Left renal pelvis (tissue), 4 donors: ENCODE results near the gene EGFLAM. TPM values are rescaled to one million over a fixed set of nuclear protein-coding genes. Genes with fewer than 3 reads are reported as not detected.

Experiments
- DNase-seq, 4 donors: peaks; one replicate each; pipeline ENCODE4 v3.0.0-alpha.2; 2013; ENCODE audit warnings: low read depth in 4 of 4, low spot score in 3 of 4
- polyA plus RNA-seq, 4 donors: library from polyadenylated mRNA; unstranded; fragments of 120-200 nt; gene quantifications; one replicate each; pipeline ENCODE4 v1.2.1, GENCODE V29; 2013; ENCODE audit not compliant: insufficient read length in 4 of 4

EGFLAM gene
- polyA plus RNA-seq, 4 donors: 10.6 to 21.1 (median 12.8) TPM

- peak; percentile 73 to 89 (median 86) for DNase-seq
These were observed 183.3 kb downstream of the EGFLAM start for GRCh38 chr5:38441453-38442246.

- DNase-seq: no peak
These were observed 183.9 kb downstream of the EGFLAM start for GRCh38 chr5:38442247-38442573.

GRCh38 chr5:38443390-38443789, 185.0 kb downstream of the EGFLAM start:
- no peak for DNase-seq

GRCh38 chr5:38445374-38446028, 187.1 kb downstream of the EGFLAM start:
- no peak for DNase-seq

GRCh38 chr5:38446029-38446522, 187.7 kb downstream of the EGFLAM start:
- DNase-seq: no peak

- no peak for DNase-seq
These were observed 188.7 kb downstream of the EGFLAM start for GRCh38 chr5:38447056-38447455.

GRCh38 chr5:38447786-38448185, 189.4 kb downstream of the EGFLAM start:
- no peak for DNase-seq

- no peak for DNase-seq
These were observed 190.4 kb downstream of the EGFLAM start for GRCh38 chr5:38448568-38449350.

- DNase-seq: no peak
These were observed 192.3 kb downstream of the EGFLAM start for GRCh38 chr5:38450627-38451026.

GRCh38 chr5:38451074-38451725, 192.8 kb downstream of the EGFLAM start:
- no peak for DNase-seq

GRCh38 chr5:38452201-38452600, 193.8 kb downstream of the EGFLAM start:
- DNase-seq: no peak

GRCh38 chr5:38453506-38453905, 195.1 kb downstream of the EGFLAM start:
- no peak for DNase-seq

GRCh38 chr5:38453921-38454320, 195.6 kb downstream of the EGFLAM start:
- DNase-seq: no peak

- no peak for DNase-seq
These were observed 197.5 kb downstream of the EGFLAM start for GRCh38 chr5:38455796-38456330.

GRCh38 chr5:38456657-38457399, 198.5 kb downstream of the EGFLAM start:
- DNase-seq: no peak

- no peak for DNase-seq
These were observed 199.8 kb downstream of the EGFLAM start for GRCh38 chr5:38458174-38458573.

GRCh38 chr5:38462976-38463633, 204.7 kb downstream of the EGFLAM start:
- no peak for DNase-seq

GRCh38 chr5:38463634-38464521, 205.5 kb downstream of the EGFLAM start:
- DNase-seq: peak in 2 of 4 donors; percentile 59 to 73
